Measurements from ENCODE around the gene DTNBP1. TPM values are rescaled to one million over a fixed set of nuclear protein-coding genes. Genes with fewer than 3 reads are reported as not detected.

DTNBP1 gene
- polyA plus RNA-seq, 4 donors: 23.1 to 26.2 (median 23.8) TPM

GRCh38 chr6:15536198-15536955, 126.5 kb downstream of the DTNBP1 start:
- no peak for DNase-seq (ENCODE audit: low read depth in 4 of 4, low spot score in 2 of 4)

GRCh38 chr6:15535495-15536197, 127.2 kb downstream of the DTNBP1 start:
- DNase-seq (ENCODE audit: low read depth in 4 of 4, low spot score in 2 of 4): no peak

GRCh38 chr6:15534974-15535373, 127.9 kb downstream of the DTNBP1 start:
- no peak for DNase-seq (ENCODE audit: low read depth in 4 of 4, low spot score in 2 of 4)

GRCh38 chr6:15533379-15534026, 129.3 kb downstream of the DTNBP1 start:
- no peak for DNase-seq (ENCODE audit: low read depth in 4 of 4, low spot score in 2 of 4)

GRCh38 chr6:15531973-15532372, 130.9 kb downstream of the DTNBP1 start:
- no peak for DNase-seq (ENCODE audit: low read depth in 4 of 4, low spot score in 2 of 4)

- no peak for DNase-seq (ENCODE audit: low read depth in 4 of 4, low spot score in 2 of 4)
Measured at GRCh38 chr6:15530411-15530810, 132.4 kb downstream of the DTNBP1 start.

- no peak for DNase-seq (ENCODE audit: low read depth in 4 of 4, low spot score in 2 of 4)
Measured at GRCh38 chr6:15528870-15529269, 134.0 kb downstream of the DTNBP1 start.

- DNase-seq (ENCODE audit: low read depth in 4 of 4, low spot score in 2 of 4): no peak
Measured at GRCh38 chr6:15527838-15528617, 134.8 kb downstream of the DTNBP1 start.

GRCh38 chr6:15526212-15526701, 136.6 kb downstream of the DTNBP1 start:
- no peak for DNase-seq (ENCODE audit: low read depth in 4 of 4, low spot score in 2 of 4)

GRCh38 chr6:15524861-15525401, 137.9 kb downstream of the DTNBP1 start:
- DNase-seq (ENCODE audit: low read depth in 4 of 4, low spot score in 2 of 4): no peak

- DNase-seq (ENCODE audit: low read depth in 4 of 4, low spot score in 2 of 4): no peak
Measured at GRCh38 chr6:15523679-15524630, 138.9 kb downstream of the DTNBP1 start.

- DNase-seq (ENCODE audit: low read depth in 4 of 4, low spot score in 2 of 4): no peak
Measured at GRCh38 chr6:15522856-15523529, 139.8 kb downstream of the DTNBP1 start.

GRCh38 chr6:15522427-15522826, 140.4 kb downstream of the DTNBP1 start:
- no peak for DNase-seq (ENCODE audit: low read depth in 4 of 4, low spot score in 2 of 4)

- no peak for DNase-seq (ENCODE audit: low read depth in 4 of 4, low spot score in 2 of 4)
Measured at GRCh38 chr6:15522026-15522425, 140.8 kb downstream of the DTNBP1 start.

GRCh38 chr6:15521582-15521981, 141.2 kb downstream of the DTNBP1 start:
- DNase-seq (ENCODE audit: low read depth in 4 of 4, low spot score in 2 of 4): no peak

- no peak for DNase-seq (ENCODE audit: low read depth in 4 of 4, low spot score in 2 of 4)
Measured at GRCh38 chr6:15520626-15521203, 142.1 kb downstream of the DTNBP1 start.

GRCh38 chr6:15519681-15520080, 143.1 kb downstream of the DTNBP1 start:
- no peak for DNase-seq (ENCODE audit: low read depth in 4 of 4, low spot score in 2 of 4)

GRCh38 chr6:15518878-15519277, 143.9 kb downstream of the DTNBP1 start:
- DNase-seq (ENCODE audit: low read depth in 4 of 4, low spot score in 2 of 4): no peak

Measured in left renal cortex interstitium (tissue), 4 donors.